HUES6 (cell line): Measurements from ENCODE around the gene PTGES2.
"Not testable (repeated sequence)": the region's sequence is repeated elsewhere in the genome, so short reads cannot be mapped to it uniquely, and the experiment has no call there.

Source experiments
- H3K27ac ChIP-seq: 2 replicates; pipeline ENCODE4 v1.7.0; 2013; ENCODE audit warnings: low read depth, mild to moderate bottlenecking, low read length, inconsistent platforms
- H3K27me3 ChIP-seq: 2 replicates; pipeline ENCODE4 v1.6.1; 2013; ENCODE audit warnings: low read length; ENCODE audit not compliant: control insufficient read depth, insufficient read depth
- H3K36me3 ChIP-seq: 2 replicates; pipeline ENCODE4 v1.6.1; 2013; ENCODE audit warnings: low read length; ENCODE audit not compliant: control insufficient read depth, insufficient read depth
- H3K4me1 ChIP-seq: 2 replicates; pipeline ENCODE4 v1.6.1; 2013; ENCODE audit warnings: low read length; ENCODE audit not compliant: control insufficient read depth, insufficient read depth
- H3K4me3 ChIP-seq: 2 replicates; pipeline ENCODE4 v1.5.1; 2013; ENCODE audit warnings: low read depth, low read length
- H3K9ac ChIP-seq: one replicate; pipeline ENCODE4 v1.6.1; 2013; ENCODE audit warnings: mild to moderate bottlenecking, low read length
- H3K9me3 ChIP-seq: 2 replicates; pipeline ENCODE4 v1.6.1; 2013; ENCODE audit warnings: low read depth, low read length; ENCODE audit not compliant: control insufficient read depth, insufficient read depth

Gene PTGES2

DNA sequence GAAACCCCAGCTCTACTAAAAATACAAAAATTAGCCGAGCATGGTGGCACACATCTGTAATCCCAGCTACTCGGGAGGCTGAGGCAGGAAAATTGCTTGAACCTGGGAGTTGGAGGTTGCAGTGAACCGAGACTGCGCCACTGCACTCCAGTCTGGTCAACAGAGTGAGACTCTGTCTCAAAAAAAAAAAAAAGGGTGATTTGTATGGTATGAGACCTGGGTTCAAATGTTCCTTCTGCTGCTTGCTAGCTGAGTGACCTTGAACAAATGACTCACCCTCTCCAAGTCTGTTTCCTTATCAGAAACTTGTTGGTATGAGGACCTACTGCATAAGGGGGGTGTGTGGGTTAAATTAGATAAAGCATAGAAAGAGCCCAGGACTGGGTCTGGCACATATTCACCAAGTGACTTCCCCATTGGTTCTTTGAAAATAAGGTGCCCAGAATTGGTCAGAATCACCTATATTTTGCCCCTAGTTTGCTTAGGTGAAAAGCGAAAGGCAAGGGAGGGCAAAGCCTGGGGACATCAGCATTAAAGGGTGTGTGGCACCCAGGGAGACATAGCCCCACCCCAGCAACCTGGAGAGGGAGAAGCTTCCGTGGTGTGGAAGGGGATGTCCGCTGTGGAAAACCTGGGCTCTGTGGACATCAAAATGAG, 49.6 kb downstream of the PTGES2 start:
- Histone ChIP-seq H3K9ac (no peak overlapping the region), H3K27me3 (no peaks in the 10 kb centered on the region), H3K9me3 (no peaks in the 10 kb centered on the region), H3K4me3 (no peak overlapping the region), H3K36me3 (no peaks in the 10 kb centered on the region; the same call in 1 of the 2 replicates), H3K4me1 (peaks cover 26% of the 10 kb centered on the region), H3K27ac (peak overlapping the region; percentile 66; the same call in 1 of the 2 replicates)

DNA sequence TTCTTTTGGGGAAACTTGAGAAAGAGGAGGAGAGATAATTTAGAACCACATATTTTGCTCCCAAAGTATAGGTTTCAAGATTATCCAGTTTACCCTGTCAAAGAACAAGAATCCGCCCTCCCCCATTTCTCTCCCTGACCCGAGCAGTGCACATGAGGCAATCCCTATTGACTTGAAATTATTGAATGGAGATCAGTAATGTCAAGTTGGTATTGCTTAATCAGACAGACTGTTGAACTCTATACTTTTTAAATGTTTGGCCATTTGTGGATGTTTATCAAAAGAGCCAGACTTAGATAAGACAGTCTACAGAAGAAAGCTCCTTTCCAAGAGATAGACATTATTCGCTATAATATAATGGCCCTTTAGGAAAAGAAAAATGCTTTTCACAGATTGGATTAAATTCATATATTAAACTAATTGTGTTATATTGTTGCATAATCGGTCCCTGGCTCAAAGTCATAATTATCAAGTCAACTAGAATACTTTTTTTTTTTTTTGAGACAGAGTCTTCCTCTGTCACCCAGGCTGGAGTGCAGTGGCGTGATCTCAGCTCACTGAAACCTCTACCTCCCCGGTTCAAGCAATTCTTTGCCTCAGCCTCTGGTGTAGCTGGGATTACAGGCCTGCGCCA, 54.2 kb downstream of the PTGES2 start:
- Histone ChIP-seq H3K9ac (no peak overlapping the region), H3K27ac (no peak overlapping the region), H3K9me3 (no peaks in the 10 kb centered on the region), H3K4me3 (no peak overlapping the region), H3K36me3 (no peaks in the 10 kb centered on the region; the same call in 1 of the 2 replicates), H3K4me1 (peaks cover 31% of the 10 kb centered on the region), H3K27me3 (no peaks in the 10 kb centered on the region)

DNA sequence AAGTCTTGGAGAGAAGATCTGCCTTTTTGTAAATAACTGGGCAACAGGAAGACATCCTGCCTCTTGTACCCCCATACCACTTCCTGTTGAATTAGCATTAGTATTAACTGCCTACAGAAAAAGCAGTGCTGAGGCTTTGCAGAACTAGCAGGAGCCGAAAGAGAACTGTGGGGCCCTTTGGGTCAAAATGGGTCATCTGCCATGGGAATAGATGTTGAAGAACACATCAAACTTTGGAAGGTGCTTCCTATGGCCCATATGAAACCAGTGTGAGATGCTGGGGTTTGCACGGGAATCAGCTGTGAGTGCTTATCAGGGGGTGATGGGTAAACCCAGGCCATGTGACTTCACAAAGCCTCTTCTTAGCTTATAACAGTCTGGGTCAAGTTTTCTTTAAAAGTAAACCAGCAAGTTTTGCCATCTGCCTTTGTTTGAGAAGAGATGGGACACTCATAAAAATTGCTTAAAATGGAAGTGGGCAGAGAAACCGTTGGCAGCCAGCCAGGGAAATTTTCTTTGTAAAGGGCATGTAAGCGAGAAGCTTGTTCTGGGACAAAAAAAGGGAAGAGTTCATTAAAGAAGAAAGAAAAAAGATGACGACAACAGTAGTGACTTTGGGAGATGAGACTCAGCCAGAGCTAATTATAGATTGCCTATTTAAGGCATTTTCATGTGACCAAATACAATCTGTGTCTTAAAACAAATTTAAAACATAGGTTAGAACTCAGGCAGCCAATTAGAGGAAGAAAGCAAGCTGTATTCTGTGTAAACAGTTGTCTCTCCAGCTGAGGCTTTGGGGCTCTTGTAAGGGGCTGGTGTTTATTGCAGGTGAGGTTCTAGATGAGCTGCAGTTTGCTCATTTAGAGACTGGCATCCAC, 55.1 kb downstream of the PTGES2 start:
- H3K27ac ChIP-seq, result no peak overlapping the region
- H3K9me3 ChIP-seq, result no peaks in the 10 kb centered on the region
- no peaks in the 10 kb centered on the region; the same call in 1 of the 2 replicates for H3K36me3 ChIP-seq
- H3K27me3 ChIP-seq, result no peaks in the 10 kb centered on the region
- H3K4me1 ChIP-seq, result peaks cover 26% of the 10 kb centered on the region
- no peak overlapping the region for H3K9ac ChIP-seq
- H3K4me3 ChIP-seq, result no peak overlapping the region

DNA sequence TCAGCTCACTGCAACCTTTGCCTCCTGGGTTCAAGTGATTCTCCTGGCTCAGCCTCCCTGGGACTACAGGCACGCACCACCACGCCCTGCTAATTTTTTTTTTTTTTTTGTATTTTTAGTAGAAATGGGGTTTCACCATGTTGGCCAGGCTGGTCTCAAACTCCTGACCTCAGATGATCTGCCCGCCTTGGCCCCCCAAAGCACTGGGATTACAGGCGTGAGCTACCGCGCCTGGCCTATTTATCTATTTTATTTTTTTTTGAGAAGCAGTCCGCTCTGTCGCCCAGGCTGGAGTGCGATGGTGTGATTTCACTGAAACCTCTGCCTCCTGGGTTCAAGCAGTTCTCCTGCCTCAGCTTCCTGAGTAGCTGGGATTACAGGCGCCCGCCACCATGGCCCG, 56.1 kb downstream of the PTGES2 start:
- H3K4me3 ChIP-seq, result not testable (repeated sequence)

DNA sequence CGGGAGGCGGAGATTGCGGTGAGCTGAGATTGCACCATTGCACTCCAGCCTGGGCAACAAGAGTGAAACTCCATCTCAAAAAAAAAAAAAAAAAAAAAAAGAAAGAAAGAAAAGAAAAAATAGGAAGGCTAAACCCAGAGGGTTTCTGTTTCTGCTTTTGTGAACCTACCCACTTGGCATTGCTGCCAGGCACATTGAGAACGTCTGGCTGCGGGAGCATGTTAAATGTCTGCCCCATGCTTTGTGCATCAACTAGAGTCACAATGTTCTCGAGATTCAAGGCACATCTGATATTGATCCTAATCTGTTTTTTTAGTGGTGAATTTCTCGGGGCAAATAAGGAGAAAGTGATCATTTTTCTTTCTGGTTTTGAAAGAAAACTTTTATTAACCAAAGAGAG, 56.7 kb downstream of the PTGES2 start:
- H3K36me3 ChIP-seq, result no peaks in the 10 kb centered on the region
- H3K9me3 ChIP-seq, result no peaks in the 10 kb centered on the region
- H3K27ac ChIP-seq, result no peak overlapping the region
- no peak overlapping the region for H3K9ac ChIP-seq
- peaks cover 35% of the 10 kb centered on the region for H3K4me1 ChIP-seq
- no peaks in the 10 kb centered on the region for H3K27me3 ChIP-seq
- H3K4me3 ChIP-seq, result no peak overlapping the region

More for the DNA sequence above, 56.1 kb downstream of the PTGES2 start:
- peaks cover 32% of the 10 kb centered on the region for H3K4me1 ChIP-seq
- H3K27ac ChIP-seq, H3K9me3 ChIP-seq, H3K27me3 ChIP-seq, H3K36me3 ChIP-seq, H3K9ac ChIP-seq: not testable (repeated sequence)
